CD4-positive, alpha-beta T cell (primary cell): ENCODE results near the gene GAS2. TPM values are rescaled to one million over a fixed set of nuclear protein-coding genes. Genes with fewer than 3 reads are reported as not detected.

Experiments
- ATAC-seq: fragments of 200-7000 bp; cut with Tn5 transposase; one replicate; pipeline ENCODE4 v1.10.0; 2022; ENCODE audit warnings: mild to moderate bottlenecking; ENCODE audit not compliant: poor library complexity
- CTCF ChIA-PET: fragments of 350-600 bp; sonication (Branson Sonifier 250); formaldehyde crosslinking; loops from one replicate; lab custom pipeline; 2021; ENCODE audit warnings: antibody characterized with exemption, inconsistent platforms; lab: Charles Lee
- POLR2A ChIA-PET: fragments of 350-600 bp; sonication (Branson Sonifier 250); formaldehyde crosslinking; loops from one replicate; lab custom pipeline; 2021; ENCODE audit warnings: antibody characterized with exemption, inconsistent platforms; lab: Charles Lee
- DNase-seq, 14 experiments: peaks; one replicate each; pipeline ENCODE4 v3.0.0-alpha.2; 2013 to 2020; ENCODE audit warnings: mixed read lengths in 2 of 14
- H3K27ac ChIP-seq, 2 donors: one replicate each; pipeline versions ENCODE4 v1.5.1 to v1.7.0; 2013; ENCODE audit warnings: low read length in 2 of 2, low read depth in 1 of 2, mild to moderate bottlenecking in 1 of 2
- H3K27me3 ChIP-seq, 2 experiments: 1 replicate in 1 of 2; 2 replicates in 1 of 2; pipeline versions ENCODE4 v1.6.1 to v1.7.0; 2013; ENCODE audit warnings: low read length in 2 of 2, control low read depth in 1 of 2, mild to moderate bottlenecking in 1 of 2, moderate library complexity in 1 of 2; ENCODE audit not compliant: insufficient read depth in 2 of 2, control insufficient read depth in 1 of 2
- H3K36me3 ChIP-seq: one replicate; pipeline ENCODE4 v1.6.1; 2013; ENCODE audit warnings: low read length, control low read depth; ENCODE audit not compliant: insufficient read depth
- H3K4me1 ChIP-seq: one replicate; pipeline ENCODE4 v1.6.1; 2013; ENCODE audit warnings: low read length, control low read depth; ENCODE audit not compliant: insufficient read depth
- H3K4me3 ChIP-seq: one replicate; pipeline ENCODE4 v1.5.1; 2013; ENCODE audit warnings: mild to moderate bottlenecking, low read length, moderate library complexity
- H3K9me3 ChIP-seq, 2 experiments: 1 replicate in 1 of 2; 2 replicates in 1 of 2; pipeline versions ENCODE4 v1.6.1 to v1.7.0; 2013; ENCODE audit warnings: low read length in 2 of 2, mild to moderate bottlenecking in 2 of 2, control low read depth in 1 of 2, moderate library complexity in 1 of 2; ENCODE audit not compliant: control insufficient read depth in 1 of 2, insufficient read depth in 1 of 2
- H3K27ac Mint-ChIP-seq: one replicate; pipeline ENCODE4 v1.8.0; 2020; ENCODE audit warnings: mixed read lengths
- H3K27me3 Mint-ChIP-seq: one replicate; pipeline ENCODE4 v1.8.0; 2021; ENCODE audit warnings: mixed read lengths
- H3K36me3 Mint-ChIP-seq: one replicate; pipeline ENCODE4 v1.8.0; 2021; ENCODE audit warnings: low read depth, mixed read lengths
- H3K4me1 Mint-ChIP-seq: one replicate; pipeline ENCODE4 v1.8.0; 2021; ENCODE audit warnings: low read depth, mixed read lengths
- H3K4me3 Mint-ChIP-seq: one replicate; pipeline ENCODE4 v1.8.0; 2020; ENCODE audit warnings: mild to moderate bottlenecking, mixed read lengths
- H3K9me3 Mint-ChIP-seq: one replicate; pipeline ENCODE4 v1.8.0; 2020; ENCODE audit warnings: mixed read lengths
- intact Hi-C, 2 experiments: fragments of 100-400 bp; cut with DNase I in 1 of 2; cut with micrococcal nuclease in 1 of 2; formaldehyde crosslinking; loops; one replicate each; pipeline versions ENCODE4 v1.15.1 to v1.9.0; 2023 to 2025; cut with DNase I, micrococcal nuclease
- total RNA-seq, 174 experiments: library from RNA in 2 of 174; stranded (reverse) in 2 of 174; gene quantifications; one replicate each; pipeline ENCODE4 v1.2.3 and lab custom pipeline; 2021 to 2026
- TF ChIP-seq, protein P1 (sequence below): fragments of 200-600 bp; IDR thresholded peaks from one replicate; pipeline ENCODE4 v1.8.0; 2022; ENCODE audit warnings: antibody characterized with exemption, mild to moderate bottlenecking

The GAS2 gene
- total RNA-seq, 2 experiments from 2014 or later: 2.2 to 2.9 TPM

- peaks cover 29 to 54% of the 10 kb centered on the region in 2 experiments for H3K27me3 ChIP-seq
- H3K9me3 ChIP-seq: no peaks in the 10 kb centered on the region
- H3K27ac ChIP-seq: no peak overlapping the region
- Mint-ChIP-seq H3K27me3 (peaks cover 67% of the 10 kb centered on the region), H3K4me3 (no peak overlapping the region), H3K36me3 (no peaks in the 10 kb centered on the region), H3K27ac (no peak overlapping the region), H3K4me1 (peaks cover 16% of the 10 kb centered on the region), H3K9me3 (no peaks in the 10 kb centered on the region)
- ATAC-seq (no peak), DNase-seq (no peak)
- ChIA-PET CTCF (no interaction called here), POLR2A (no interaction called here)
- H3K4me1 ChIP-seq: peaks cover 10% of the 10 kb centered on the region
- TF ChIP-seq, protein P1, sequence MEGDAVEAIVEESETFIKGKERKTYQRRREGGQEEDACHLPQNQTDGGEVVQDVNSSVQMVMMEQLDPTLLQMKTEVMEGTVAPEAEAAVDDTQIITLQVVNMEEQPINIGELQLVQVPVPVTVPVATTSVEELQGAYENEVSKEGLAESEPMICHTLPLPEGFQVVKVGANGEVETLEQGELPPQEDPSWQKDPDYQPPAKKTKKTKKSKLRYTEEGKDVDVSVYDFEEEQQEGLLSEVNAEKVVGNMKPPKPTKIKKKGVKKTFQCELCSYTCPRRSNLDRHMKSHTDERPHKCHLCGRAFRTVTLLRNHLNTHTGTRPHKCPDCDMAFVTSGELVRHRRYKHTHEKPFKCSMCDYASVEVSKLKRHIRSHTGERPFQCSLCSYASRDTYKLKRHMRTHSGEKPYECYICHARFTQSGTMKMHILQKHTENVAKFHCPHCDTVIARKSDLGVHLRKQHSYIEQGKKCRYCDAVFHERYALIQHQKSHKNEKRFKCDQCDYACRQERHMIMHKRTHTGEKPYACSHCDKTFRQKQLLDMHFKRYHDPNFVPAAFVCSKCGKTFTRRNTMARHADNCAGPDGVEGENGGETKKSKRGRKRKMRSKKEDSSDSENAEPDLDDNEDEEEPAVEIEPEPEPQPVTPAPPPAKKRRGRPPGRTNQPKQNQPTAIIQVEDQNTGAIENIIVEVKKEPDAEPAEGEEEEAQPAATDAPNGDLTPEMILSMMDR: no peak
- intact Hi-C loops: no loop called here
- H3K36me3 ChIP-seq: no peaks in the 10 kb centered on the region
- no peak overlapping the region for H3K4me3 ChIP-seq
Measured at GRCh38 chr11:22668005-22668796, 1.8 kb downstream of the GAS2 start.

DNA sequence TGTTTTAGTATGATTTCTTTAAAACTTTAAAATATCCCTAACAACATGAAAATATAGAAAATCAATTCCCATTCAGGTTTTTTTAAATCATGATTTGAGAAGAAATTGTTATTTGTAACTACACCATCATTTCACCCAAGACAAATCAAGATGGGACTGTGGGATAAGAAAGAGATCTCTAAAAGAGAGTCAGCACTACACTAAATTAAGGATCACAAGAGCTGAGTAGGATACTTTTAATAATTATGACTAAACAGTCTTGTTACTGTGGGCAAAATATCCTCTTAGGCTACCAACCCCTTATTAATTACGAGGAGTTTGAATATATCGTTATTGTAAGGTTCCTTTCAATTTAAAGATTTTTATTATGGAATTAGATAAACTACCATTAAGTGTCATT is 3.0 kb downstream of the GAS2 start:
- TF ChIP-seq, protein P1: no peak
- intact Hi-C loops: no loop called here
- H3K27ac ChIP-seq: no peak overlapping the region
- H3K27ac Mint-ChIP-seq: no peak overlapping the region
- CTCF ChIA-PET: no interaction called here
- no peak overlapping the region for H3K4me3 ChIP-seq
- H3K4me1 Mint-ChIP-seq: peaks cover 16% of the 10 kb centered on the region
- peaks cover 64% of the 10 kb centered on the region for H3K27me3 Mint-ChIP-seq
- H3K9me3 Mint-ChIP-seq: no peaks in the 10 kb centered on the region
- H3K4me3 Mint-ChIP-seq: no peak overlapping the region
- no peaks in the 10 kb centered on the region for H3K9me3 ChIP-seq
- no peaks in the 10 kb centered on the region for H3K36me3 Mint-ChIP-seq
- H3K4me1 ChIP-seq: peaks cover 10% of the 10 kb centered on the region
- H3K27me3 ChIP-seq: peaks cover 29 to 54% of the 10 kb centered on the region in 2 experiments
- POLR2A ChIA-PET: no interaction called here
- no peak for DNase-seq
- ATAC-seq: no peak
- H3K36me3 ChIP-seq: no peaks in the 10 kb centered on the region

DNA sequence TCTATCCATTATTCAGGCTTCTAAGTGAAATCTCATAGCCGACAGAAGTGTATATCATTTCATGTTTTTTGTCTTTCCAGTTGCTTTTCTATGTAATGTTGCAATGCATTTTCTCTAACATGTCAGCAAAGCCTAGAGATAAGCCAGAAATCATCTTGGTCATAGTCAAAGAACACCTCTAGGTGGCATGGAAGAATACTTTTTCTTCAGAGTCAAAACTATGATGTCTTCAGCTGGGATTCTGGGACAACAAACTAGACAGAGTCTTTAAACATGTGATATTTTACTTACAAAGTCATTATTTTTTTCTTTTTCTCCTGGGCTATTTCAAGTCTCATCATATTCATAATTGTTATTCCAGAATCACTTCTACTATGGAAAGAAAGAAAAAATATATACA is 4.4 kb downstream of the GAS2 start:
- POLR2A ChIA-PET: no interaction called here
- H3K27ac Mint-ChIP-seq: no peak overlapping the region
- peak; percentile 54 for ATAC-seq
- Histone ChIP-seq H3K27me3 (peaks cover 24 to 44% of the 10 kb centered on the region in 2 experiments), H3K9me3 (no peaks in the 10 kb centered on the region), H3K4me1 (peaks cover 10% of the 10 kb centered on the region), H3K4me3 (no peak overlapping the region), H3K36me3 (no peaks in the 10 kb centered on the region), H3K27ac (no peak overlapping the region)
- TF ChIP-seq, protein P1: peak; percentile 18
- peaks cover 58% of the 10 kb centered on the region for H3K27me3 Mint-ChIP-seq
- peak in 2 of 14 experiments; percentile 20 to 22 for DNase-seq
- CTCF ChIA-PET: interaction anchor here (1.0 kb wide), 1 partner anchor 13 kb away, joined by 3 read pairs; no protein-coding TSS in a partner anchor
- H3K4me3 Mint-ChIP-seq: no peak overlapping the region
- H3K9me3 Mint-ChIP-seq: no peaks in the 10 kb centered on the region
- intact Hi-C loops: loop anchor here (1.0 to 5.0 kb wide), 3 partner anchors 59 to 116 kb away; no protein-coding TSS in a partner anchor
- peaks cover 15% of the 10 kb centered on the region for H3K4me1 Mint-ChIP-seq
- H3K36me3 Mint-ChIP-seq: no peaks in the 10 kb centered on the region
